Stimulated activated naive CD8-positive, alpha-beta T cell treated with anti-CD3 and anti-CD28 coated beads, Interleukin-15, Interleukin-2, amounts not matched to agents 100 ng/mL and 50 ng/mL, for 24 hours (primary cell): ENCODE data around the gene ADAMTS20.
"Not testable (repeated sequence)": the region's sequence is repeated elsewhere in the genome, so short reads cannot be mapped to it uniquely, and the experiment has no call there.

Experiments used
- H3K27ac Mint-ChIP-seq: one replicate; pipeline ENCODE4 v1.8.0; 2021; ENCODE audit warnings: mild to moderate bottlenecking, mixed read lengths
- H3K27me3 Mint-ChIP-seq: one replicate; pipeline ENCODE4 v1.8.0; 2021; ENCODE audit warnings: mixed read lengths
- H3K36me3 Mint-ChIP-seq: one replicate; pipeline ENCODE4 v1.8.0; 2021; ENCODE audit warnings: low read depth, mixed read lengths
- H3K4me1 Mint-ChIP-seq: one replicate; pipeline ENCODE4 v1.8.0; 2021; ENCODE audit warnings: low read depth, mixed read lengths
- H3K4me3 Mint-ChIP-seq: one replicate; pipeline ENCODE4 v1.8.0; 2021; ENCODE audit warnings: mild to moderate bottlenecking, mixed read lengths
- H3K9me3 Mint-ChIP-seq: one replicate; pipeline ENCODE4 v1.8.0; 2021; ENCODE audit warnings: mixed read lengths

Gene ADAMTS20

DNA sequence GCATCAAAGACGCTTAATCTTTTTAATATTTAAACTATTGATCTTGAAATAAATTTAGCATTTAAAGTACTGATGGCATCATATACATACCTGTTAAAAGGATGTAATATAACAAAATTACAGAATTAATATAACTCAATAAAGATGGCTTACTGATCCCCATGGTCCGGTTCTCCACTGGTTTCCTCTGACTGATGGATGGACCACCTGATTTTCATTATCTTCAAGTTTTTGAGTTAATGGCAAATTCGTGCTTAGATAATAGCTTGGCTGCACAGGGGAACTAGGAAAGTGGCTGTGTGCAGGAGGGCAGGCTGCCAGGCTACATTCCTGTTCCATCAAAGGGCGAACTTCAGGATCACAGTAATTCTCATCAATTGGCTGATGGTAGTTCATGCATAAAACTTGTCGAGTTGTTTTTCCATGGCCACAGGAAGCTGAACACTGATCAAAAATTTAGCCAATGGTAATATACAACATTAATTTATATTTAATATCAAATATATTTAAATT is 123.9 kb downstream of the ADAMTS20 start:
- Mint-ChIP-seq H3K4me3 (no peak overlapping the region), H3K27ac (no peak overlapping the region), H3K27me3 (no peaks in the 10 kb centered on the region), H3K4me1 (no peaks in the 10 kb centered on the region), H3K9me3 (no peaks in the 10 kb centered on the region), H3K36me3 (no peaks in the 10 kb centered on the region)

DNA sequence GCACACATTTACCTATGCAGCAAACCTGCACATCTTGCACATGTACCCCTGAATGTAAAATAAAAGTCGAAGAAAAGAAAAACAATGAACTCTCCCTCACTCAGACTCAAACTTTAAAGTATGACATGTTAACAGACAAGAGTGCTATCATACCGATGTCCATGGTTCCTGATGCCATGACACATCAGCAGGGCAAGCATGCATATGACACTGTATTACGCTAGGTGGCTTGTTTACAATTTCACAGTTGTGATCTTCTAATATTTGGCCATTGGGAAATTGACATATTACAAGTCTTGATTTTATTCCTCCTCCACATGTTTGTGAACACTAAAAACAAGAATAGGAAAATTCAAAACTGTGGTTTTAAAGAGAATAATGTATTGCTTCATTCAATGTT is 126.6 kb downstream of the ADAMTS20 start:
- no peaks in the 10 kb centered on the region for H3K27me3 Mint-ChIP-seq
- H3K9me3 Mint-ChIP-seq: no peaks in the 10 kb centered on the region
- H3K36me3 Mint-ChIP-seq: no peaks in the 10 kb centered on the region
- no peak overlapping the region for H3K27ac Mint-ChIP-seq
- no peaks in the 10 kb centered on the region for H3K4me1 Mint-ChIP-seq
- no peak overlapping the region for H3K4me3 Mint-ChIP-seq

DNA sequence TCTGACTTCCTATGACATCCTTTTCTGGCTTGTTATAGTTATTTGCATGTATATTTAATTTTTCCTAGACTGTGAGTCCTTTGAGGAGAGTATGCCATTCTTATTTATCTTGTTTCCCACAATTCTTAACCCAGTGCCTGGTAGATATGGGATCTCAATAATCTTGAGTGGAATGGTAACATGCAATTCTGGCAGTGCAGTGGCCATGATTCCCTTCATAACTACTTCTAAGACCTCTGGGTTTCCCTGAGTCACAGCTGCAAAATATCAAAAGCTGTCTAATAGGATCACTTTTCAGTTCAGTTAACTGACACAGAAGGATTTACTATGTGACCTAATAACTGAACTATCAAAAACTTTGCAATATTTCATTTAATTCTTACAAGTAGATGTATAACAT is 135.0 kb downstream of the ADAMTS20 start:
- Mint-ChIP-seq H3K4me3 (no peak overlapping the region), H3K27me3 (no peaks in the 10 kb centered on the region), H3K4me1 (no peaks in the 10 kb centered on the region), H3K27ac (no peak overlapping the region), H3K9me3 (no peaks in the 10 kb centered on the region), H3K36me3 (no peaks in the 10 kb centered on the region)

DNA sequence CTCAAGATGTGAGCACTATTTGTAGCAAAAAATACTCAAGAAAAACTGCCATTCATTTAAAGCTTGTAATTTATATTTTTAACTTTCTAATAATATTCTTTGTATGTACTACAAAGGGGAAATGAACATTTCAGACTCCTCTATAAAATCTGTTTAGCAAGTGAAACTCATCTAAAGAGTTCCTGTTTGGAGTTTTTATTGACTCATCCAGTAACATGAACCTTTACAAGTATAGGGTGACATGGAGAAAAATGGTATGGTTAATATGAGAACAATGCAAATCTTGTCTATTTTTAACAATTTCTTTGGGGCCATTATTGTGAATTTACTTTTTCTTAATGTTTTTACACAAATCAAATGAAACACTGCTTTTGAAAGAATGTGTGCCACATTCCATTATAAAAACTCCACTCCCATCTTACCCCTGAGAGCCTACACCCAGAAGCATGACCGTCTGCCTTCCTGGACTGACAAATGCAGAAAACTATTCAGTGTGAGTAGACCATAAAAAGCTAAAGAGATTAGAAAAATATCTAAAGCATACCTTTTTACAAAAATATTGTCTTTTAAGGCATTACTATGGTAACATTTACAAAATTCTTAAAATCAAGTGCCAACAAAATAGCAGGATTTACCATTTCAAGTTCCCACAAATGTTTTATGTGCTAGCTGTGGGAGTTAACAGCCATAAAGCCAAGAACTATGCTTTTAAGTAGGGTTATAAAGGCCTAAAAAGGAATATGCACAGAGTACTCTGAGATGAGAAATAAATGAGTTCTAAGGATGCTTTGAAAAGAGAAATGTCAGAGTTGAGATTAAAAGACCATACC is 144.0 kb downstream of the ADAMTS20 start:
- H3K27ac Mint-ChIP-seq: no peak overlapping the region
- no peak overlapping the region for H3K4me3 Mint-ChIP-seq
- H3K27me3 Mint-ChIP-seq: no peaks in the 10 kb centered on the region
- H3K9me3 Mint-ChIP-seq: no peaks in the 10 kb centered on the region
- no peaks in the 10 kb centered on the region for H3K36me3 Mint-ChIP-seq
- no peaks in the 10 kb centered on the region for H3K4me1 Mint-ChIP-seq

DNA sequence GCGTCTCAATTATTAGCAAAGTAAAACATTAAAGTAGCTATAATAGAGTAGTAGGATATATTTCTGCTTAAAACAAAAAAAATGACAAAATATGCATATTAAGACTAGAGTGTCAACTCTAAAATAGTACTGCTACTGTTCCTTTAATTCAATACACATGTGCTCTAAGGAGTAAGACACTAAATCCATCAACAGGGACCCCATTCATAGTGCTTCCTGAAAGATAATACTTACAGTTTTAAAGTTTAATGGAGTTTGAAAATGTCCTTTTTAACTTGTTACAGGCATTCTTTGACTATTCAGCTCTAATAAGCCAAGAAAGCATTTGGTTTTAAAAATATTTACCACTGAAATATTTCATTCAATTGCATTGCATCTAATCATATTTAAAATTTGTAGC is 145.2 kb downstream of the ADAMTS20 start:
- no peaks in the 10 kb centered on the region for H3K36me3 Mint-ChIP-seq
- H3K27ac Mint-ChIP-seq: no peak overlapping the region
- no peaks in the 10 kb centered on the region for H3K9me3 Mint-ChIP-seq
- H3K27me3 Mint-ChIP-seq: no peaks in the 10 kb centered on the region
- no peaks in the 10 kb centered on the region for H3K4me1 Mint-ChIP-seq
- no peak overlapping the region for H3K4me3 Mint-ChIP-seq

DNA sequence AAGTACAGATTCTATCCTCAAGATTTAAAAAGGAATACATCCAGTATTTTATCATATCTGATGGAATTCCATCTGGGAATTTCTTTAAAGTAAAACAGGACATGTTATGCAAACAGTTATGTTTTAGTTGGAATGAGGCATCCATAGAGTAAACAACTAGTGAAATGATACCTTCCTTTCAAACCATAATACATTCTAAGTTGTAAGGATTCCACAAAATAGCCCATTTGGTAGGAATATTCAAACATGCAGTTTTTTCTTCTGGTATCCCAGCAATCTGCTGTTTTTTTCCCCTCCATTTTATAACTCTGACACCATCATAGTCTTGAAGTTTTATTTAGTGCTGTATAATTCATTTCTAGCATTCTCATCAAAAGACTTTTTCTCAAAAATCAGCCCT is 149.6 kb downstream of the ADAMTS20 start:
- no peaks in the 10 kb centered on the region for H3K27me3 Mint-ChIP-seq
- H3K4me3 Mint-ChIP-seq: no peak overlapping the region
- H3K4me1 Mint-ChIP-seq: no peaks in the 10 kb centered on the region
- no peak overlapping the region for H3K27ac Mint-ChIP-seq
- no peaks in the 10 kb centered on the region for H3K9me3 Mint-ChIP-seq
- no peaks in the 10 kb centered on the region for H3K36me3 Mint-ChIP-seq

DNA sequence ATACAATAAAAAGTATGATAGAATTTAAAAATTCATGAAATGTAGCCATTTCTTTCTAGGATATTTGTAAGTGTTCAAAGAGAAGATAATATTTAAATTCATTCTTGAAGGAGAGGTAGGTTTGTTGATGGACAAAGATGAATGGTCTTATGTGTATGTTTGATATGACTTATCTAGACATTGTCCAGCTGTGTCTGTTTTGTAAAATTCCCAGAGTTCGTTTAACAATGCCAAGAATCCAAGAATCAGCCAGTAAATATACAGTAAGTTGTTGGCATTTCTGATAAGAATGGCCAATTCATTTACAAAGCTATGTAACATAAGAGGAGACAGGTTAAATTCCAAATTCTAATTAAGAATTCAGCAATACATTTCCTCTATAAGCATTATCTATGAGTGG is 150.9 kb downstream of the ADAMTS20 start:
- H3K9me3 Mint-ChIP-seq: no peaks in the 10 kb centered on the region

DNA sequence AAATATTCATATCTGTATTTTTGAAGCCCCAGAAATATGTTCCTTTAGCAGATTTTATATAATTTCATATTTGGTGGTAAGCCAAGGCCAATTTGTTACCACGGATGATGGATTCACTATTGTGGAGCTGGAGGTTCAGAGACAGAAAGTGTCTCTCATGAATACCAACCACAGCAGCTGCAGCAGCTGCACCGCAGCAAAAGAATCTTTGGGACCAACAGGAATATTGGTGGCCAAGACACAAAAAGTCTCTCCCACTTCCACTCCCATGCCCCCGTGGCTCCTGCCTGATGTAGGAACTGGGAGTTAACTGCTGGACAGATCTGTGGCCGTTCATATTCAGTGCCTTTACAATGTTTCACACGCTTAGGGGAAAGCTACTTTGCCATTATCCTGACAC is 155.3 kb downstream of the ADAMTS20 start:
- Mint-ChIP-seq H3K9me3 (no peaks in the 10 kb centered on the region), H3K27ac (no peak overlapping the region), H3K27me3 (no peaks in the 10 kb centered on the region), H3K4me3 (no peak overlapping the region), H3K36me3 (no peaks in the 10 kb centered on the region), H3K4me1 (no peaks in the 10 kb centered on the region)

More for the DNA sequence above, 150.9 kb downstream of the ADAMTS20 start:
- H3K27me3 Mint-ChIP-seq: no peaks in the 10 kb centered on the region
- H3K4me3 Mint-ChIP-seq: no peak overlapping the region
- no peaks in the 10 kb centered on the region for H3K4me1 Mint-ChIP-seq
- H3K27ac Mint-ChIP-seq: no peak overlapping the region
- no peaks in the 10 kb centered on the region for H3K36me3 Mint-ChIP-seq

DNA sequence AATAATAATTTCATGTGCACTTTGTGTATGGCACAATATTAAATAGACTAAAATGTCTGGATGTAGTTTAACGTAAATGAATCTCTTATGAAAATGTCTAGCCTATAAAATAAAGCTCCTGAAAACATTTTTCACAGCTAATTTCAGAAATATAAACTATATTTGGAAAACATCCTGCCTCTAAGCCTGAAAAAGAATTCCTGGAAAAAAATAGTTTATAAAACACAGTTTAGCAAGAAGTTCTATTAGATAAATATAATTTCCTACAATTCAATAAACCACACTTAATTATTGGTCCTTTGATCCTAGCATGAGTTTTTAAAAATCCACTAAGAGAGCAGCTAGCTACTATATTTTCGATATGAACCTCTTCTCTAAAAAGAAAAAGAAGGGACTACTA is 159.9 kb downstream of the ADAMTS20 start:
- Mint-ChIP-seq H3K4me1 (no peaks in the 10 kb centered on the region), H3K36me3 (no peaks in the 10 kb centered on the region), H3K4me3 (no peak overlapping the region), H3K9me3 (peaks cover 3% of the 10 kb centered on the region), H3K27me3 (no peaks in the 10 kb centered on the region), H3K27ac (no peak overlapping the region)

DNA sequence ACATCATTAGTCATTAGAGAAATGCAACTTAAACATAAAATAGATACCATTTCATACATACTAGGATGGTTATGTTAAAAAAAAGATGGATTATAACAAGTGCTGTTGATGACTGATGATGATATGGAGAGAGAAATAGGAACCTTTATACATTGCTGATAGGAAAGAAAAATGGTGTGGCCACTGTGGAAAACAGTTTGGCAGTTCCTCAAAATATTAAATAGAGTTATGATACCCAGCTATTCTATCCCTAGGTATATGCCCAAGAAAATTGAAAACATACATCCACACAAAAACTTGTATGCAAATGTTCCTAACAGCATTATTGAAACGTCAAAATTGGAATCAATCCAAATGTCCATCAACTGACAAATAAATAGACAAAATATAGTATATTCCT is 170.1 kb downstream of the ADAMTS20 start:
- Mint-ChIP-seq H3K9me3 (peaks cover 23% of the 10 kb centered on the region), H3K4me1 (no peaks in the 10 kb centered on the region), H3K27me3 (no peaks in the 10 kb centered on the region), H3K27ac (no peak overlapping the region), H3K36me3 (no peaks in the 10 kb centered on the region), H3K4me3 (no peak overlapping the region)

DNA sequence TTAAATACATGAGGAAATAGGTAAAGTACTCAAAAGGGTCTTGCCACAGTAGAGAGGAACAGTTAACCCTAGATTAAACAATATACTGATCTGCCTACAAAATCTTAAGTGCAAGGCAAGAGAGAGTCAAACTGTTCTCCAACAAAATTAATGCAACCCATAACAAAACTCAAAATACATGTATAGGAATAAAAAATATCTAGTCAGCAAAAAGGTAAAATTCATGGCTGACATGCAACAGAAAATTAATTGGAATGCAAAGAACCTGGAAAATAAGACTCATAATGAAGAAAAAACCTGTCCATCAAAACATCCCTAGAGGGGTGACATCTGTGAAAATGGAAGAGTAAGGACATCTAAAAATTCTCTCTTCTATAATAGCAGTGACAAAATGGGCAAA is 173.6 kb downstream of the ADAMTS20 start:
- Mint-ChIP-seq H3K4me3 (no peak overlapping the region), H3K4me1 (no peaks in the 10 kb centered on the region), H3K27ac (no peak overlapping the region), H3K9me3 (peaks cover 19% of the 10 kb centered on the region), H3K27me3 (no peaks in the 10 kb centered on the region), H3K36me3 (no peaks in the 10 kb centered on the region)

DNA sequence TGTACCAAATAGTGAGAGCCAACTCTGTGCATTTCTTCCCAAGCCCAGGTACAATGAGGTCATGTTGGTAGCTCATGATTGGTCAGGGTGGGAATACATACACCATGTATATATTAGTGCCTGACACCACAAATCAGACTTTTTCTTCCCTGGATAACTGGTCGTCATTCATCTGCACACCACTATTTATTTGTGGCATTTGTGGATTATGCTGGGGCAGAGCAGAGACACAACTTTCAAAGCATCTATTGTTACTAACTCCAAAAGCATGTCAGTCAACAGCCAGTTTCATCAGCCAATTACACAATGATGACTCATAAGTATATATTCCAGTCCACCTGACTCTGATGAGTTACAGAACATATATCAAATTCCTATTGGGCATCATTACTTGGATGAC is 181.7 kb downstream of the ADAMTS20 start:
- H3K36me3 Mint-ChIP-seq: no peaks in the 10 kb centered on the region
- no peak overlapping the region for H3K4me3 Mint-ChIP-seq
- H3K4me1 Mint-ChIP-seq: no peaks in the 10 kb centered on the region
- no peaks in the 10 kb centered on the region for H3K9me3 Mint-ChIP-seq
- H3K27ac Mint-ChIP-seq: no peak overlapping the region
- H3K27me3 Mint-ChIP-seq: no peaks in the 10 kb centered on the region

DNA sequence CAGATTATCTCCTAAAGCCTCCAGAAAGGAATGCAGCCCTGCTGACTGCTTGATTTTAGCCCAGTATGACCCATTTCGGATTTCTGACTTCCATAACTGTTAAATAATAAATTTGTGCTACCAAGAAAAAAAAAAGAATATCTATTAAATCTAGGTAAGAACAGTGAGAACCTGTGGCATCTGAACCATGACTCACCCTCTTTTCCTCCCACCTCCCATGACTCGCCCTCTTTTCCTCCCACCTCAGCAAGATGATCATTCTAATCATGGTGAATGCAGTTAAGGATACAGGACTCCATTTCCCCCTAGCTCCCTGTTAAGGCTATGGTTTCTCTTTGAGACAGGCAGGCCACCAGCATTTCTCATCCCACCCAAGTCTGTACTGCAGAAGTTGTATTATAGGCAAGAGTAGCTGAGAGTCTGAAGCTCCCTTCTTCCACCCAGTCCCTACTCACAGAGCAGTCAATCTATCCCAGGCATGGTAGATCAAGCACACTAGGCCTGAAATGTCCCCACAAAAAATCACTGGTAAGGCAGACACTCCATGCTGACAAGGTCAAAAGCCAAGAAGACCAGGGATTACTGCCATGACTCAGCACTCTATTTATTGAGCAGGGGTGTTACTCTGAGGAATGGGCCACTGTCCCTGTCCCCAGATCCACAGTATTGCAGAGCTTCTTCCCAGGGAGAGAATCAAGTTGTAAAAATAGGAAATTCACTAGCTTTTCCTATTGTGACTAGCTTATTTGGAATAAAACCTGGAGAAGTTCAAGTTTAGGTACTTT is 188.9 kb downstream of the ADAMTS20 start:
- H3K36me3 Mint-ChIP-seq: no peaks in the 10 kb centered on the region
- H3K27ac Mint-ChIP-seq: no peak overlapping the region
- no peaks in the 10 kb centered on the region for H3K4me1 Mint-ChIP-seq
- H3K27me3 Mint-ChIP-seq: peaks cover 7% of the 10 kb centered on the region
- peaks cover 1% of the 10 kb centered on the region for H3K9me3 Mint-ChIP-seq
- no peak overlapping the region for H3K4me3 Mint-ChIP-seq

DNA sequence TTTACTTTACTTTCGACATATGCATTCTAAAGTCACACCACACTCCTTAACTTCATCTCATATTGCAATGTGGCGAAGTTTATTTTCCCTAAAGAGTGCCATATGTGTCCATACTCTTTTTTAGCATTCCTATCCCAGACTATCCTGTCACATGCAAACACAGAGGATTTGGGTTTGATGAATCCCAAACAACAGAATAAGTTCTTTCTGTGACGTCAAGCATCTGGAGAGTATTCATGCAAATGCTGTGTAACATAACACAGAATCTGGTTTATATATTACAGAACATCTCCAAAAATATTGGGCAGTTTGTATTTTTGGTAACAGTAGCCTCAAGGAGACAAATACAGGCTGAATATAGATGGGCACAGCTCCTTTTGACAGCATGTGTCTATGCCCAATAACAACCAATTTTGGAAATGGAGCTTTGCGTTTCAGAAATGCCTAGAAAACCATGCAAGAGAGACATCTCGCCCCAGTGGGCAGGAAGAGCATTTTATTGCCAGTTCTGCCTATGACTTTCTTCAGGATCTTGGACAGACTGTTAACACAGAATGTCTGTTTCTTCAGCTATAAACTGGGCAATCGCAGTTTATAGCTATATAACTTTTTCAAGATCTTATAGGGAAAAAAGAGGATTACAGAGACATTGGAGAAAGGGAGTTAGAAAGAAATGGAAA is 190.8 kb downstream of the ADAMTS20 start:
- Mint-ChIP-seq H3K36me3 (no peaks in the 10 kb centered on the region), H3K27me3 (peaks cover 7% of the 10 kb centered on the region), H3K9me3 (peaks cover 3% of the 10 kb centered on the region), H3K4me1 (no peaks in the 10 kb centered on the region), H3K27ac (no peak overlapping the region), H3K4me3 (no peak overlapping the region)

DNA sequence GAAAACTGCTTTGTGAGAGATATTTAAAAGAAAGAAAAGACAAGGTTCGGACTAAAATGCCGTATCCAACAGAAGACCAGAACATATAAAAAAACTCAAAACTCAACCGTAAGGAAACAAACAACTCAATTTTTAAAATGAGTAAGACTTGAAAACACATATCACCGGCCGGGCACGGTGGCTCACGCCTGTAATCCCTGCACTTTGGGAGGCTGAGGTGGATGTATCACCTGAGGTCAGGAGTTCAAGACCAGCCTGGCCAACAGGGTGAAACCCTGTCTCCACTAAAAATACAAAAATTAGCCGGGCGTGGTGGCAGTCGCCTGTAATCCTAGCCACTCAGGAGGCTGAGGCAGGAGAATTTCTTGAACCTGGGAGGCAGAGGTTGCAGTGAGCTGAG is 192.0 kb downstream of the ADAMTS20 start:
- H3K27ac Mint-ChIP-seq, H3K36me3 Mint-ChIP-seq, H3K4me1 Mint-ChIP-seq, H3K4me3 Mint-ChIP-seq, H3K27me3 Mint-ChIP-seq, H3K9me3 Mint-ChIP-seq: not testable (repeated sequence)
